A673 (cell line): Measurements from ENCODE around the gene SLC2A9. TPM values are rescaled to one million over a fixed set of nuclear protein-coding genes. Genes with fewer than 3 reads are reported as not detected.

Source experiments
- BruUV-seq: library from RNA; stranded (reverse); fragments of 400-500 nt; replicated peaks from 2 replicates; lab custom pipeline; 2021; lab: Mats Ljungman, UMichigan
- CTCF ChIA-PET: fragments of 300-600 bp; sonication (Branson Sonifier 250); formaldehyde crosslinking; loops from one replicate; lab custom pipeline; 2022; ENCODE audit warnings: antibody characterized with exemption; lab: Charles Lee
- POLR2A ChIA-PET: fragments of 300-600 bp; sonication (Branson Sonifier 250); formaldehyde crosslinking; loops from one replicate; lab custom pipeline; 2022; ENCODE audit warnings: antibody characterized with exemption; ENCODE audit not compliant: low non-redundant PET; lab: Charles Lee
- DNase-seq: peaks from one replicate; pipeline ENCODE4 v3.0.0-alpha.2; 2015; ENCODE audit warnings: low spot score
- H3K27ac ChIP-seq: fragments of 200-600 bp; sonication (generic); 2 replicates; pipeline ENCODE4 v1.5.1; 2016; ENCODE audit warnings: mixed run types, low read depth, mild to moderate bottlenecking, mixed read lengths, antibody characterized with exemption, low read length; ENCODE audit not compliant: poor library complexity, severe bottlenecking
- H3K27me3 ChIP-seq: fragments of 200-600 bp; sonication (generic); replicated peaks from 2 replicates; pipeline ENCODE4 v1.6.1; 2017; ENCODE audit warnings: mixed run types, low read depth, mild to moderate bottlenecking, mixed read lengths, antibody characterized with exemption, low read length; ENCODE audit not compliant: insufficient read depth, poor library complexity
- H3K36me3 ChIP-seq: fragments of 200-600 bp; sonication (generic); 2 replicates; pipeline ENCODE4 v1.6.1; 2016; ENCODE audit warnings: mixed run types, mild to moderate bottlenecking, mixed read lengths, antibody characterized with exemption, low read length; ENCODE audit not compliant: insufficient read depth, poor library complexity, severe bottlenecking
- H3K4me1 ChIP-seq: fragments of 200-600 bp; sonication (generic); 2 replicates; pipeline ENCODE4 v1.6.1; 2017; ENCODE audit warnings: mixed run types, mild to moderate bottlenecking, mixed read lengths, antibody characterized with exemption, low read length; ENCODE audit not compliant: insufficient read depth, poor library complexity, severe bottlenecking
- H3K4me3 ChIP-seq: fragments of 200-600 bp; sonication (generic); 2 replicates; pipeline ENCODE4 v1.5.1; 2016; ENCODE audit warnings: low read depth, mixed run types, mild to moderate bottlenecking, mixed read lengths, low read length; ENCODE audit not compliant: poor library complexity, severe bottlenecking
- H3K9me3 ChIP-seq: fragments of 200-600 bp; sonication (generic); 2 replicates; pipeline ENCODE4 v1.6.1; 2016; ENCODE audit warnings: mixed run types, low read depth, mild to moderate bottlenecking, mixed read lengths, antibody characterized with exemption, low read length; ENCODE audit not compliant: poor library complexity, severe bottlenecking
- CTCF ChIP-seq: fragments of 300-800, 200-600 bp; sonication (generic); conservative IDR thresholded peaks from 2 replicates; pipeline ENCODE4 v1.5.1; 2017; ENCODE audit warnings: low read depth, mild to moderate bottlenecking, antibody characterized with exemption, low read length, moderate library complexity, mixed read lengths
- EZH2 ChIP-seq: fragments of 200-600 bp; sonication (generic); IDR thresholded peaks from 2 replicates; pipeline ENCODE4 v1.6.1; 2017; ENCODE audit warnings: borderline replicate concordance, low read depth, mild to moderate bottlenecking, mixed read lengths, antibody characterized with exemption, low read length; ENCODE audit not compliant: poor library complexity, severe bottlenecking
- intact Hi-C: fragments of 100-400 bp; cut with micrococcal nuclease; formaldehyde crosslinking; loops from one replicate; pipeline ENCODE4 v1.10.0; 2022; ENCODE audit not compliant: unreplicated experiment
- total RNA-seq: library from RNA; stranded (reverse); gene quantifications from 2 replicates; pipeline ENCODE4 v1.2.3, GENCODE V29; 2021

The SLC2A9 gene
- total RNA-seq, 1 experiment from 2014 or later = not detected

GRCh38 chr4:9894644-9895332 lies 126.5 kb downstream of the SLC2A9 start:
- no peak for TF ChIP-seq CTCF
- TF ChIP-seq EZH2 = no peak
- Histone ChIP-seq H3K27ac (no peak overlapping the region), H3K4me1 (no peaks in the 10 kb centered on the region), H3K9me3 (no peaks in the 10 kb centered on the region), H3K36me3 (no peaks in the 10 kb centered on the region), H3K4me3 (no peak overlapping the region), H3K27me3 (peaks cover 14% of the 10 kb centered on the region)
- ChIA-PET POLR2A (no interaction called here), CTCF (no interaction called here)
- no TSS peak for BruUV-seq
- intact Hi-C loops = no loop called here
- no peak for DNase-seq

GRCh38 chr4:9893329-9894108 lies 127.8 kb downstream of the SLC2A9 start:
- ChIA-PET POLR2A (no interaction called here), CTCF (no interaction called here)
- Histone ChIP-seq H3K4me1 (no peaks in the 10 kb centered on the region), H3K4me3 (no peak overlapping the region), H3K27me3 (peaks cover 3% of the 10 kb centered on the region), H3K27ac (no peak overlapping the region), H3K36me3 (no peaks in the 10 kb centered on the region), H3K9me3 (no peaks in the 10 kb centered on the region)
- intact Hi-C loops = no loop called here
- DNase-seq = no peak
- no TSS peak for BruUV-seq
- TF ChIP-seq EZH2 (no peak), CTCF (no peak)

GRCh38 chr4:9891740-9892139 lies 129.6 kb downstream of the SLC2A9 start:
- no TSS peak for BruUV-seq
- no peak overlapping the region for H3K27ac ChIP-seq
- TF ChIP-seq CTCF = no peak
- TF ChIP-seq EZH2 = no peak
- intact Hi-C loops = no loop called here
- H3K4me1 ChIP-seq = no peaks in the 10 kb centered on the region
- CTCF ChIA-PET = no interaction called here
- peaks cover 3% of the 10 kb centered on the region for H3K27me3 ChIP-seq
- DNase-seq = no peak
- no peaks in the 10 kb centered on the region for H3K9me3 ChIP-seq
- no peaks in the 10 kb centered on the region for H3K36me3 ChIP-seq
- no peak overlapping the region for H3K4me3 ChIP-seq
- POLR2A ChIA-PET = no interaction called here
